ENCODE measurements around the gene MORF4L2.

DNA sequence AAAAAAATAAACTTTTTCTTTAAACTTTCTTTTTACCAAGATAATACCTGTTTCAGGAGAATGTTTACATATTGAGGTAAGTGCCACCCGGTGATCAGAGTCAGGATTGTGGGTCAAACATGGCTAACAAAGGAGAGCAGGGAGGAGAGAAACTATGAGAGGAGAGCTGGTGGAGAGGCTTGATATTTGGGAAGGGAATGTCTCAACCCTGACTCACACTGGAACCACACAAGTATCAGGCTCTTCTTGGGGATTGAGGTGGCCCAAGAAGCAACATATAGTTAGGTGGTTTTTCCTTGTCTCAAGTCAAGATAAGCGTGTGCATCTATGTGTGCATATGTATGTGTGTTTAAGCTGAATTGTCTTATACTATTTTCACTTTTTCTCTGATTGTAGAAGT lies 51.1 kb downstream of the MORF4L2 start:
- TF ChIP-seq CTCF (IDR thresholded peaks at IDR 0.05; ENCODE audit: extremely low read depth in 1 of 2, insufficient read depth in 1 of 2, low read depth in 1 of 2, low read length in 2 of 2) (no peak), EZH2 (IDR thresholded peaks at IDR 0.05; ENCODE audit: borderline replicate concordance, low read depth, low read length, severe bottlenecking) (no peak), POLR2A (IDR thresholded peaks at IDR 0.05; ENCODE audit: low read depth, low read length) (no peak), MAX (IDR thresholded peaks at IDR 0.05; ENCODE audit: insufficient read depth, insufficient read length) (no peak), MYC (IDR thresholded peaks at IDR 0.05; ENCODE audit: low read depth, low read length) (no peak)

Data from endothelial cell of umbilical vein (primary cell).